GM18909 (cell line): ENCODE results near the gene ADGRV1.

ENCODE experiments used
- ATAC-seq: cut with Tn5 transposase; IDR thresholded peaks from one replicate; pipeline ENCODE4 v1.9.1; 2021; ENCODE audit warnings: mild to moderate bottlenecking; ENCODE audit not compliant: unreplicated experiment, poor library complexity

Gene ADGRV1

GRCh38 chr5:91077623-91078022, 519.0 kb downstream of the ADGRV1 start:
- no peak for ATAC-seq

- no peak for ATAC-seq
Observed at GRCh38 chr5:91079037-91079436, 520.4 kb downstream of the ADGRV1 start.

- ATAC-seq = no peak
Observed at GRCh38 chr5:91089758-91090157, 531.2 kb downstream of the ADGRV1 start.

GRCh38 chr5:91090995-91091394, 532.4 kb downstream of the ADGRV1 start:
- ATAC-seq = no peak

- no peak for ATAC-seq
Observed at GRCh38 chr5:91091471-91092234, 533.1 kb downstream of the ADGRV1 start.

DNA sequence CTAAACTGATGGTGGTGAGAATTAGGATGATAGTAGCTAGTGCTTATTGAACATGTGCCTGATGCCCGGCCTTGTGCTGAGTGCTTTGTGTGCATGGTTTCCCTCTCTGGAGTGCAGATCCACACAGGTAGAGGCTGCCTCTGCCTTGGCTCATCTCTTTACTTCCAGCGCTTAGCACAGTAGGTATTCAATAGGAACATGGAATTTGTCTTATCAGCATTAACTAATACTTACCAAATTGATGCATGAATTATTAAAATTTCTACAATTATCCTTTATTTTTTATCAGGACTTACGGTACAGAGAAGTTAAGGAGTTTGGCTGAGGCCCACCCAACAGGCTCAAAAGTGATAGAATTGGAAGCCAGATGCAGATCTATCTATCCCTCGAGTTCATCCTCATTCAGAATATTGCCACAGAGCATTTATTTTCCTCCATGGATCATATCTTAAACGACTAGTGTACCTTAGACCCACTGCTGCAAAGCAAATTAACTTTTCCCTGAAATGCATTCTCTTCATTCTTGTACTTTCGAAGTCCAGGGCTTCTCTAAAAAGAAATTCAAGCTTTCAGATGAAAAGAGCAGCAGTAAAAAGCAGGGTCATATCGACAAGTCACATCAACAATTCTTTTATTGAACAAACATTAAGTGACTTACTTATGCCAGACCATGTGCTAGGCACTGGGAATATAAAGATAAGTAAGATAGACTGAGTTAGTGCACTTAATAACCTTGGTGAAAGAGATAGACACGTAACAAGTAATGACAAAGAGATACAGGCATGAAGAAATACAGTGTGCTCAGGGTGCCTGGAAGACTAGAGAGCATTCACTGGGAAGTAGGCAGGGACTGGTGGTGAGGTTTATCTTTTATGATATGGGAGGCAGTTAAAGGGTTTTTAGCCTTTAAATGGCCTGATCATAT, 534.5 kb downstream of the ADGRV1 start:
- no peak for ATAC-seq

DNA sequence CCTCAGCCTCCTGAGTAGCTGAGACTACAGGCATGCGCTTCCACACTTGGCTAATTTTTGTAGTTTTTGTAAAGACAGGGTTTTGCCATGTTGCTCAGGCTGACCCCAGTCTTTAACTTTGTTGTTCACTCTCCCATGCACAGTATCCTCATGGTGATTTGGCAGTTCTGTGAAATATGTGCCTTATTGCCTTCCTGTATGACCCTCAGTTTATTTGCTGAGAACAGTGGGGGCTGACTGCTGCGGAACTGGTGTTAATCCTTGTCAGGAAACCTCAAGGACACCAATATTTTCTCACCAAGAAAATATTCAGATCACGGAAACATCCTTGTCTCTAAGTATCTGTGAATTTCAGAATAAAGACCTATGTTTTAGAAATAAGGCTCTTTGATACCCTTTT, 536.7 kb downstream of the ADGRV1 start:
- ATAC-seq = no peak

- no peak for ATAC-seq
Observed at GRCh38 chr5:91095786-91096385, 537.3 kb downstream of the ADGRV1 start.

- no peak for ATAC-seq
Observed at GRCh38 chr5:91098541-91098940, 539.9 kb downstream of the ADGRV1 start.

DNA sequence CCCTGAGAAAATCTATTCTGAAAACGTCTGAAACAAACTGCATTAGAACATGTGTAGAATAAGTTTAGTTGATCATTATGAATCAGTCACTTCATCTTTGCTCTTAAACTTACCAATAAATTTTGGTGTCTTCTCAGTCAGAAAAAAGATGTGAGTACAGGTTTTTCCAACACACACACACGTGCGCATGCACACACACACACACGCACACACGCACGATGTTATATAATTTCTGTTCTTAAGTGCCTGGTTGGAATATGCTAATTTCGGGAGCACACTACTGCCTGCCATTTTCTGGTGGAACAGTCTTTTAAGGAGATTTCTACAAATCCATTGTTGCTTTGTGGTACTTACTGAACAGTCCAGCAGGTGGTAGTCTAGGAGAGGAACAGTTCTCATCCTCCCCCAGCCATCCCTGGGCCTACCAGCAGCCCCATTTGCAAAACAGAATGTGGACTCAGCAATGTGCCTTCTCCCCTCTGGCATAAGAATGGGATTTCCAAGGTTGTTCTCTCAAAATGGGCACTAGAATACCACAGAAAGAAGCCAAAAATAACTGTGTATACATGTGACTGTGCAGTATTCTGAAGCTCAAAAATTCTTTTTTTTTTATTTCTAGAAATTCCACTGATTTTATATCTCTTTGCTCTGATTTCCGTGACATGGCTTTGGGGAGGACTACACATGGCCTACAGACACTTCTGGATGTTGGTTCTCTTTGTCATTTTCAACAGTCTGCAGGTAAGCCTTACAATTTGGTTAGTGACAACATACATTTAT, 543.2 kb downstream of the ADGRV1 start:
- ATAC-seq = peak; percentile 99

- ATAC-seq = no peak
Observed at GRCh38 chr5:91103353-91104061, 544.9 kb downstream of the ADGRV1 start.

DNA sequence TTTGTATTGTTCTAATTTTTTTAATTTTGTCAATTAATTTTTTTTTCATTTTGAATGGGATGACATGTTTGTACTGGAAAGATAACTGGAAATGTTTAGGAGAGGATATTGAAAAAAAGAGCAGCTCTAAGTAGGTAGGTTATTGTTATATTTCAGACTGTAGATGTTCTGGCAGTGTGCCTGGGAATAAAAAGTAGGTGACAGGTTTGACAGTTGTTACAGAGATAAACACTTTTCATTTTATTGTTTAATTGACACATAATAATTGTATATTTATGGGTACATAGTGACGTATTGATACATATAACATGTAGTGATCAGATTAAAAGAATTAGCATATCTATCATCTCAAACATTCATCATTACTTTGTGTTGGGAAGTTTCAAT, 545.5 kb downstream of the ADGRV1 start:
- ATAC-seq = no peak

- ATAC-seq = no peak
Observed at GRCh38 chr5:91106842-91107511, 548.4 kb downstream of the ADGRV1 start.

GRCh38 chr5:91109634-91110033, 551.0 kb downstream of the ADGRV1 start:
- ATAC-seq = no peak

- ATAC-seq = no peak
Observed at GRCh38 chr5:91110686-91111085, 552.1 kb downstream of the ADGRV1 start.

DNA sequence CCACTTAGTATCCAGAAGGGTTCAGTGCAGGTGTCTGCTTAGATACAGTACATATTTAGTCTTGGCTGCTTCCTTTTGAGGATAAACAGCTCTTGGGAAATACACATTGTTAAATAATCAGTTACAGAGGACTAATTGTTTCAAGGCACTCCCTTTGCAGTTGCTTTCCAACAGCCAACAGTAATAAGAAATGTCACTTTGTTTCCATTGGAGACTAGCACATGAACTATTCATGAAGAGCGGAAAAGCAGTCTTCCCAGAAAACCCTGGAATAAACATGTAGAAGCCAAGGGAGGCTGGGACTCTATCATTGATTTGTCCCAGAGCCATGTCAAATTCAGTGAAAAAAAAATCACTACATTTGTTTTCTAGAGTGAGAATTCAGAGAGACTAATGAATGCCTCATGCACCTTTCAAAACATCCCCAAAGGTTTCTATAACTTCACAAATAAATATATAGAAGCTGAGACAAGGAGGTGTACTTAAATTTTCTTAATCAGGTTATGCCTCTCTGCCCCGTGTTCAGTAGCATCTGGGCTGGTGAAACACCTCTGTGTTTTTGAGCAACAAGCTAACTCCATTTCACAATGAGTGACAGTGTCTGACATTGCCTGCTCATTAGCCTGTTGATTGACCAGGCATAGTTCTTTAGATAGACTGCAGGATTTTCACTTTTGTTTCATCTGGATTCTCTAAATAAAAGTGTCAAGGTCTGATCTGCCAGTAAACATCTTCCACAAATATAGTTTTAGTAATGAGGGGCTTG, 553.1 kb downstream of the ADGRV1 start:
- ATAC-seq = no peak

- ATAC-seq = no peak
Observed at GRCh38 chr5:91114658-91115057, 556.1 kb downstream of the ADGRV1 start.

GRCh38 chr5:91118354-91118753, 559.8 kb downstream of the ADGRV1 start:
- no peak for ATAC-seq
